Endothelial cell of umbilical vein (primary cell): ENCODE results near the gene CCDC15. TPM values are rescaled to one million over a fixed set of nuclear protein-coding genes. Genes with fewer than 3 reads are reported as not detected.

Experiments used
- BruUV-seq: library from RNA; stranded (reverse); fragments of 400-500 nt; replicated peaks from 2 replicates; lab custom pipeline; 2021; lab: Mats Ljungman, UMichigan
- CTCF ChIA-PET: fragments of 300-600, 350-600 bp; sonication (Branson Sonifier 250); formaldehyde crosslinking; loops from one replicate; lab custom pipeline; 2021; ENCODE audit warnings: antibody characterized with exemption, inconsistent platforms; lab: Charles Lee
- POLR2A ChIA-PET: fragments of 300-600, 350-600 bp; sonication (Branson Sonifier 250); formaldehyde crosslinking; loops from one replicate; lab custom pipeline; 2021; ENCODE audit warnings: antibody characterized with exemption, inconsistent platforms; lab: Charles Lee
- DNase-seq: peaks from one replicate; pipeline ENCODE4 v3.0.0-alpha.2; 2011; ENCODE audit warnings: low read depth, low spot score
- FAIRE-seq: peaks from 2 replicates; lab custom pipeline; 2011; peaks lifted over from hg19 to GRCh38; lab: Jason Lieb, UNC
- H2AFZ ChIP-seq: 2 replicates; pipeline ENCODE4 v1.6.0; 2012; ENCODE audit warnings: low read depth, low read length, control low read depth, inconsistent platforms
- H3K27ac ChIP-seq: 2 replicates; pipeline ENCODE4 v1.5.1; 2011; ENCODE audit warnings: low read depth, mild to moderate bottlenecking, control low read depth, low read length, moderate library complexity; ENCODE audit not compliant: insufficient read depth
- H3K27me3 ChIP-seq, 2 experiments: 2 replicates each; pipeline versions ENCODE4 v1.6.0 to v1.6.1; 2011; ENCODE audit warnings: low read length in 2 of 2, mixed read lengths in 1 of 2; ENCODE audit not compliant: control insufficient read depth in 2 of 2, insufficient read depth in 2 of 2
- H3K36me3 ChIP-seq, 2 experiments: 2 replicates in 1 of 2; 3 replicates in 1 of 2; pipeline ENCODE4 v1.5.1; 2011; ENCODE audit warnings: low read length in 2 of 2, mild to moderate bottlenecking in 1 of 2, moderate library complexity in 1 of 2; ENCODE audit not compliant: control insufficient read depth in 2 of 2, insufficient read depth in 2 of 2; ENCODE audit errors: extremely low read depth in 1 of 2
- H3K4me1 ChIP-seq: 3 replicates; pipeline ENCODE4 v1.5.1; 2011; ENCODE audit warnings: mild to moderate bottlenecking, low read length; ENCODE audit not compliant: control insufficient read depth, insufficient read depth; ENCODE audit errors: extremely low read depth
- H3K4me2 ChIP-seq: 2 replicates; pipeline ENCODE4 v1.6.1; 2011; ENCODE audit warnings: low read length, control low read depth, mixed read lengths; ENCODE audit not compliant: insufficient read depth
- H3K4me3 ChIP-seq, 3 experiments: fragments of 200-600 bp in 1 of 3; sonication (generic), shearing (Covaris generic) in 1 of 3; replicated peaks in 1 of 3; 2 replicates each; pipeline ENCODE4 v1.5.1; 2011 to 2016; ENCODE audit warnings: control low read depth in 3 of 3, low read length in 3 of 3, mild to moderate bottlenecking in 2 of 3, inconsistent platforms in 1 of 3, low read depth in 1 of 3, moderate library complexity in 1 of 3; ENCODE audit not compliant: insufficient read depth in 1 of 3
- H3K79me2 ChIP-seq: 2 replicates; pipeline ENCODE4 v1.6.0; 2012; ENCODE audit warnings: low read length, inconsistent platforms; ENCODE audit not compliant: control insufficient read depth, insufficient read depth
- H3K9ac ChIP-seq: replicated peaks from 2 replicates; pipeline ENCODE3; 2011; ENCODE audit warnings: low read length, control low read depth; ENCODE audit not compliant: insufficient read depth; ENCODE audit errors: extremely low read depth
- H3K9me1 ChIP-seq: replicated peaks from 3 replicates; pipeline ENCODE4 v1.6.0; 2011; ENCODE audit warnings: mild to moderate bottlenecking, low read length; ENCODE audit not compliant: control insufficient read depth, insufficient read depth; ENCODE audit errors: extremely low read depth
- H3K9me3 ChIP-seq: replicated peaks from 2 replicates; pipeline ENCODE4 v1.5.1; 2012; ENCODE audit warnings: low read length, inconsistent platforms; ENCODE audit not compliant: control insufficient read depth, insufficient read depth
- H4K20me1 ChIP-seq: replicated peaks from 2 replicates; pipeline ENCODE3; 2011; ENCODE audit warnings: mild to moderate bottlenecking, low read length; ENCODE audit not compliant: control insufficient read depth, insufficient read depth; ENCODE audit errors: extremely low read depth
- EZH2 ChIP-seq: IDR thresholded peaks from 2 replicates; pipeline ENCODE4 v1.6.1; 2012; ENCODE audit warnings: borderline replicate concordance, low read depth, mild to moderate bottlenecking, moderate library complexity, low read length, inconsistent platforms; ENCODE audit not compliant: severe bottlenecking
- GATA2 ChIP-seq: IDR thresholded peaks from 2 replicates; pipeline ENCODE4 v1.7.0; 2011; ENCODE audit warnings: low read depth, mild to moderate bottlenecking, moderate library complexity, mixed read lengths, low read length; ENCODE audit not compliant: insufficient read length, insufficient read depth
- JUN ChIP-seq: IDR thresholded peaks from 2 replicates; pipeline ENCODE4 v1.6.1; 2011; ENCODE audit warnings: borderline replicate concordance, low read depth; ENCODE audit not compliant: insufficient read length, insufficient read depth
- POLR2A ChIP-seq: IDR thresholded peaks from 2 replicates; pipeline ENCODE4 v1.6.1; 2012; ENCODE audit warnings: low read depth, mild to moderate bottlenecking, control low read depth, low read length
- POLR2AphosphoS5 ChIP-seq: IDR thresholded peaks from 2 replicates; pipeline ENCODE4 v1.6.1; 2012; ENCODE audit warnings: low read depth, mild to moderate bottlenecking, control low read depth, low read length, moderate library complexity; ENCODE audit not compliant: insufficient read depth
- dilution Hi-C: fragments of 300-500 bp; cut with MboI; formaldehyde crosslinking; loops from one replicate; pipeline ENCODE4 v1.15.0; 2019; ENCODE audit warnings: low sequenced_read_pairs; ENCODE audit not compliant: extremely low pct_ligation_motif_present
- intact Hi-C: fragments of 100-400 bp; cut with micrococcal nuclease; formaldehyde crosslinking; loops from one replicate; pipeline ENCODE4 v1.10.0; 2022
- polyA plus RNA-seq, 4 experiments: library from polyadenylated mRNA; depleted of rRNA in 3 of 4; stranded (reverse) in 3 of 4; unstranded in 1 of 4; fragments of >200 nt; gene quantifications; 2 replicates each; pipeline versions ENCODE4 v1.2.1 to v1.2.3, GENCODE V29; 2011 to 2012; ENCODE audit warnings: missing spikeins in 1 of 4
- total RNA-seq: library from RNA; stranded (reverse); gene quantifications from 2 replicates; pipeline ENCODE4 v1.2.3, GENCODE V29; 2021

The CCDC15 gene
- total and polyA plus RNA-seq, 2 donors (not counting 3 experiments of a cell fraction or from before 2014, with no cell fraction given), result 0.75 to 3.8 TPM

GRCh38 chr11:125057693-125058016, 103.7 kb downstream of the CCDC15 start:
- intact Hi-C loops (no loop called here), dilution Hi-C loops (no loop called here)
- Histone ChIP-seq H2AFZ (no peak overlapping the region), H4K20me1 (no peaks in the 10 kb centered on the region), H3K27me3 (no peaks in the 10 kb centered on the region), H3K79me2 (no peaks in the 10 kb centered on the region), H3K36me3 (no peaks in the 10 kb centered on the region), H3K9ac (no peak overlapping the region), H3K4me1 (no peaks in the 10 kb centered on the region), H3K4me3 (no peak overlapping the region), H3K27ac (no peak overlapping the region), H3K9me1 (no peaks in the 10 kb centered on the region), H3K4me2 (no peak overlapping the region), H3K9me3 (no peaks in the 10 kb centered on the region)
- BruUV-seq, result no TSS peak
- ChIA-PET CTCF (no interaction called here), POLR2A (no interaction called here)
- DNase-seq (no peak), FAIRE-seq (no peak)
- no peak for TF ChIP-seq JUN
- TF ChIP-seq POLR2A, result no peak
- no peak for TF ChIP-seq EZH2
- TF ChIP-seq POLR2AphosphoS5, result no peak

- Histone ChIP-seq H3K9me3 (no peaks in the 10 kb centered on the region), H3K27me3 (no peaks in the 10 kb centered on the region), H3K9me1 (no peaks in the 10 kb centered on the region), H3K4me3 (no peak overlapping the region), H4K20me1 (no peaks in the 10 kb centered on the region), H3K4me2 (no peak overlapping the region), H3K79me2 (no peaks in the 10 kb centered on the region), H3K9ac (no peak overlapping the region), H3K27ac (no peak overlapping the region), H3K36me3 (no peaks in the 10 kb centered on the region), H3K4me1 (peaks cover 9% of the 10 kb centered on the region), H2AFZ (no peak overlapping the region)
- FAIRE-seq, result no peak
- ChIA-PET POLR2A (no interaction called here), CTCF (interaction anchor here (1.3 to 1.4 kb wide), 2 partner anchors 63 to 368 kb away, joined by 3 read pairs; no protein-coding TSS in a partner anchor)
- intact Hi-C loops (no loop called here), dilution Hi-C loops (no loop called here)
- BruUV-seq, result no TSS peak
- no peak for TF ChIP-seq GATA2
- DNase-seq, result no peak
Observed at GRCh38 chr11:125061281-125061680, 107.3 kb downstream of the CCDC15 start.
